IPS-11a (cell line): ENCODE results near the gene CROCC2.

ENCODE experiments used
- H3K4me3 ChIP-seq: one replicate; pipeline ENCODE4 v1.5.1; 2013; ENCODE audit warnings: low read depth, low read length, control low read depth

Gene CROCC2

GRCh38 chr2:240919786-240920782 lies 13.9 kb downstream of the CROCC2 start:
- no peak overlapping the region for H3K4me3 ChIP-seq

- no peak overlapping the region for H3K4me3 ChIP-seq
These were observed 14.7 kb downstream of the CROCC2 start for GRCh38 chr2:240920783-240921231.

- no peak overlapping the region for H3K4me3 ChIP-seq
These were observed 15.3 kb downstream of the CROCC2 start for GRCh38 chr2:240921311-240921994.

GRCh38 chr2:240921995-240922244 lies 15.8 kb downstream of the CROCC2 start:
- H3K4me3 ChIP-seq, result no peak overlapping the region

GRCh38 chr2:240922245-240922981 lies 16.3 kb downstream of the CROCC2 start:
- H3K4me3 ChIP-seq, result no peak overlapping the region

- no peak overlapping the region for H3K4me3 ChIP-seq
These were observed 16.9 kb downstream of the CROCC2 start for GRCh38 chr2:240922982-240923537.

GRCh38 chr2:240925191-240925567 lies 19.0 kb downstream of the CROCC2 start:
- no peak overlapping the region for H3K4me3 ChIP-seq

GRCh38 chr2:240925568-240926515 lies 19.7 kb downstream of the CROCC2 start:
- H3K4me3 ChIP-seq, result no peak overlapping the region

- H3K4me3 ChIP-seq, result no peak overlapping the region
These were observed 20.6 kb downstream of the CROCC2 start for GRCh38 chr2:240926516-240927389.

- no peak overlapping the region for H3K4me3 ChIP-seq
These were observed 21.2 kb downstream of the CROCC2 start for GRCh38 chr2:240927390-240927781.

GRCh38 chr2:240928476-240929363 lies 22.6 kb downstream of the CROCC2 start:
- no peak overlapping the region for H3K4me3 ChIP-seq

GRCh38 chr2:240929364-240930095 lies 23.4 kb downstream of the CROCC2 start:
- no peak overlapping the region for H3K4me3 ChIP-seq

GRCh38 chr2:240930096-240930630 lies 24.0 kb downstream of the CROCC2 start:
- H3K4me3 ChIP-seq, result no peak overlapping the region

- no peak overlapping the region for H3K4me3 ChIP-seq
These were observed 24.6 kb downstream of the CROCC2 start for GRCh38 chr2:240930631-240931318.

GRCh38 chr2:240931319-240931949 lies 25.3 kb downstream of the CROCC2 start:
- H3K4me3 ChIP-seq, result no peak overlapping the region
